Measurements from ENCODE around the gene MSRB3. TPM values are rescaled to one million over a fixed set of nuclear protein-coding genes. Genes with fewer than 3 reads are reported as not detected.

The MSRB3 gene
- total RNA-seq, 1 donor from 2014 or later = 3.7 TPM

DNA sequence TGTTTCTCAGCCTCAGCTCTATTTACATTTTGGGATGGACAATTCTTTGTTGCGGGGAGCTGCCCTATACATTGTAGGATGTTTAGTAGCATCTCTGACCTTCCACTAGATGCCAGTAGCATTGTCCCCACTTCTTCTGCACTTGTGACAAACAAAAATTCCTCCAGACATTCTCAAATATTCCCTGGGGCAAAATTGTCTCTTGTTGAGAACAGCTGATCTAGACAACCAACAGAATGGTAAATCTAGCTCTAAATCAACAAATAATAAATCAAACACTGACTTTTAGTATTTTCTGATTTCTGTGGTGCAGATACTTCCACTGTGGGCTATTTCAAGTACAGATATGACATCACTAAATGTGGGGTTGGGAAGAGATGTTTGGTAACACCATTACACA, 60.7 kb downstream of the MSRB3 start:
- no peaks in the 10 kb centered on the region for H3K9me3 ChIP-seq (ENCODE audit: low read depth)
- Mint-ChIP-seq H3K4me3 (no peak overlapping the region), H3K9me3 (no peaks in the 10 kb centered on the region), H3K27ac (peak overlapping the region; percentile 9), H3K36me3 (peaks cover 9% of the 10 kb centered on the region), H3K4me1 (peaks cover 21% of the 10 kb centered on the region), H3K27me3 (ENCODE audit: insufficient read depth, low read depth) (no peaks in the 10 kb centered on the region)
- H3K36me3 ChIP-seq = no peaks in the 10 kb centered on the region
- H3K4me1 ChIP-seq = peaks cover 9% of the 10 kb centered on the region
- no peak overlapping the region for H3K4me2 ChIP-seq
- no peaks in the 10 kb centered on the region for H3K79me2 ChIP-seq (ENCODE audit: low read depth)
- H3F3A ChIP-seq (ENCODE audit: low read depth) = no peaks in the 10 kb centered on the region
- H3K9ac ChIP-seq = no peak overlapping the region
- no peak overlapping the region for H3K4me3 ChIP-seq
- TF ChIP-seq EZH2phosphoT487 (IDR thresholded peaks at IDR 0.05) (no peak), EZH2 (IDR thresholded peaks at IDR 0.05) (no peak)
- TF ChIP-seq, protein P1, sequence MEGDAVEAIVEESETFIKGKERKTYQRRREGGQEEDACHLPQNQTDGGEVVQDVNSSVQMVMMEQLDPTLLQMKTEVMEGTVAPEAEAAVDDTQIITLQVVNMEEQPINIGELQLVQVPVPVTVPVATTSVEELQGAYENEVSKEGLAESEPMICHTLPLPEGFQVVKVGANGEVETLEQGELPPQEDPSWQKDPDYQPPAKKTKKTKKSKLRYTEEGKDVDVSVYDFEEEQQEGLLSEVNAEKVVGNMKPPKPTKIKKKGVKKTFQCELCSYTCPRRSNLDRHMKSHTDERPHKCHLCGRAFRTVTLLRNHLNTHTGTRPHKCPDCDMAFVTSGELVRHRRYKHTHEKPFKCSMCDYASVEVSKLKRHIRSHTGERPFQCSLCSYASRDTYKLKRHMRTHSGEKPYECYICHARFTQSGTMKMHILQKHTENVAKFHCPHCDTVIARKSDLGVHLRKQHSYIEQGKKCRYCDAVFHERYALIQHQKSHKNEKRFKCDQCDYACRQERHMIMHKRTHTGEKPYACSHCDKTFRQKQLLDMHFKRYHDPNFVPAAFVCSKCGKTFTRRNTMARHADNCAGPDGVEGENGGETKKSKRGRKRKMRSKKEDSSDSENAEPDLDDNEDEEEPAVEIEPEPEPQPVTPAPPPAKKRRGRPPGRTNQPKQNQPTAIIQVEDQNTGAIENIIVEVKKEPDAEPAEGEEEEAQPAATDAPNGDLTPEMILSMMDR (IDR thresholded peaks at IDR 0.05) = no peak
- no peak for DNase-seq (ENCODE audit: low spot score)
- no peak overlapping the region for H3K27ac ChIP-seq
- no peaks in the 10 kb centered on the region for H3K27me3 ChIP-seq
- no peak overlapping the region for H2AFZ ChIP-seq (replicated peaks)
- no peaks in the 10 kb centered on the region for H4K20me1 ChIP-seq (ENCODE audit: low read depth)

DNA sequence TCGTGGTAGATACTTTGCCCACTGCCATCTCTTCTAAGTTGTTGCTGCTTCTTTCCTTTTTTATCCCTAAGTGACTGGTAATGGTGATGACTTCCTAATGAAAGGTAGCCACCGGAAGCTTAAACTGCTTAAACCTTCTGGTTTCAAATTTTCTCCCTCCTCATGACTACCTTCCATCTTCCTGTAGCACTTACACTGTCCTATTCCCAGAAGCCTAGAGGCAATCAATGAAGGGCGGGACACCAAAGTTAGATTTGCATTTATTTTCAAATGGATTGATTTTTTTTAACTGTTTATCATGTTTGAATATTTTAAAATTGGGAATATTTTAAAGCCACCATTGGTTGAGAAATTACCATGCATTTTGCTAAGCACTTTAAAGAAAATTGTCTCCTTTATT, 64.7 kb downstream of the MSRB3 start:
- no peaks in the 10 kb centered on the region for H3F3A ChIP-seq (ENCODE audit: low read depth)
- no peaks in the 10 kb centered on the region for H3K9me3 ChIP-seq (ENCODE audit: low read depth)
- no peak overlapping the region for H3K9ac ChIP-seq
- TF ChIP-seq EZH2phosphoT487 (IDR thresholded peaks at IDR 0.05) (no peak), EZH2 (IDR thresholded peaks at IDR 0.05) (no peak)
- TF ChIP-seq, protein P1 (IDR thresholded peaks at IDR 0.05) = no peak
- Mint-ChIP-seq H3K27ac (no peak overlapping the region), H3K4me3 (no peak overlapping the region), H3K27me3 (ENCODE audit: insufficient read depth, low read depth) (no peaks in the 10 kb centered on the region), H3K9me3 (peaks cover 2% of the 10 kb centered on the region), H3K36me3 (peaks cover 7% of the 10 kb centered on the region), H3K4me1 (no peaks in the 10 kb centered on the region)
- no peak overlapping the region for H3K27ac ChIP-seq
- no peak for DNase-seq (ENCODE audit: low spot score)
- no peak overlapping the region for H2AFZ ChIP-seq (replicated peaks)
- H4K20me1 ChIP-seq (ENCODE audit: low read depth) = no peaks in the 10 kb centered on the region
- H3K79me2 ChIP-seq (ENCODE audit: low read depth) = no peaks in the 10 kb centered on the region
- no peak overlapping the region for H3K4me3 ChIP-seq
- no peaks in the 10 kb centered on the region for H3K27me3 ChIP-seq
- no peaks in the 10 kb centered on the region for H3K36me3 ChIP-seq
- peaks cover 13% of the 10 kb centered on the region for H3K4me1 ChIP-seq
- H3K4me2 ChIP-seq = no peak overlapping the region

DNA sequence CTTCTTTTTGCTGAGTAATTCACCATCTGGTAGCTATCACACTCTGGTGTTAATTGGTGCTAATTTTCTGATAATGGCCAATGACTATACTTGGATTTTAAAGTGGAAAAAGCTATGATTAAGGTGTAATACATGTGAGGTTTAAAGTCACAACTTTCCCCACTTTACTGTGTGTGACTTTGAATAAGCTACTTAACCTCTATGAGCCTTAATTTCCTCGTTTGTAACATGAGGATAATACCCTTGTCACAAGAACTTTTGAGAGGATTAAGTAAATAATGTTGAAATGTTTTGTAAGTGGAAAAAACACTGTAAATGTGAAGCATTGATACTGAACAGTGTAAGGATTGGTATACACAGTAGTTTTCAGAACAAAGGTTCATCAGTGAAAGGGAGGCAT, 65.3 kb downstream of the MSRB3 start:
- Mint-ChIP-seq H3K4me1 (no peaks in the 10 kb centered on the region), H3K27ac (no peak overlapping the region), H3K4me3 (no peak overlapping the region), H3K27me3 (ENCODE audit: insufficient read depth, low read depth) (no peaks in the 10 kb centered on the region), H3K9me3 (peaks cover 5% of the 10 kb centered on the region), H3K36me3 (peaks cover 3% of the 10 kb centered on the region)
- H2AFZ ChIP-seq (replicated peaks) = no peak overlapping the region
- no peaks in the 10 kb centered on the region for H3F3A ChIP-seq (ENCODE audit: low read depth)
- H4K20me1 ChIP-seq (ENCODE audit: low read depth) = no peaks in the 10 kb centered on the region
- DNase-seq (ENCODE audit: low spot score) = no peak
- no peak overlapping the region for H3K27ac ChIP-seq
- no peaks in the 10 kb centered on the region for H3K79me2 ChIP-seq (ENCODE audit: low read depth)
- H3K4me3 ChIP-seq = no peak overlapping the region
- H3K9me3 ChIP-seq (ENCODE audit: low read depth) = no peaks in the 10 kb centered on the region
- peaks cover 13% of the 10 kb centered on the region for H3K4me1 ChIP-seq
- no peaks in the 10 kb centered on the region for H3K27me3 ChIP-seq
- no peaks in the 10 kb centered on the region for H3K36me3 ChIP-seq
- no peak overlapping the region for H3K9ac ChIP-seq
- no peak overlapping the region for H3K4me2 ChIP-seq
- TF ChIP-seq EZH2 (IDR thresholded peaks at IDR 0.05) = no peak
- no peak for TF ChIP-seq EZH2phosphoT487 (IDR thresholded peaks at IDR 0.05)
- TF ChIP-seq, protein P1 (IDR thresholded peaks at IDR 0.05) = no peak
